ENCODE data around the gene IPO8.
A peak's percentile ranks its signal among the peaks of the same experiment; 100 is the strongest.

IPO8 gene

GRCh38 chr12:30695199-30696102 is at the start of gene IPO8:
Gene IPO8 (minus strand): TSS chr12:30695869. CDS start chr12:30695647, 222 bp downstream.
- POLR2A ChIA-PET: interaction anchor here (0.8 to 1.5 kb wide), 10 partner anchors 10 to 101 kb away, joined by 3 to 7 read pairs (median 4); partner anchors contain the start of gene CAPRIN2
- CTCF ChIA-PET: interaction anchor here (0.6 to 1.0 kb wide), 5 partner anchors 29 to 1924 kb away, joined by 3 to 4 read pairs (median 3); no protein-coding TSS in a partner anchor
- DNase-seq (ENCODE audit: extremely low spot score): peak; percentile 87
- no peak for TF ChIP-seq ARNT (IDR thresholded peaks at IDR 0.05)
- TF ChIP-seq FOXA1 (IDR thresholded peaks at IDR 0.05): no peak
- TF ChIP-seq ELF4 (IDR thresholded peaks at IDR 0.05): no peak
- no peak for TF ChIP-seq FOXK2 (IDR thresholded peaks at IDR 0.05)
- no peak for TF ChIP-seq BHLHE40 (IDR thresholded peaks at IDR 0.05; ENCODE audit: borderline replicate concordance)
- no peak for TF ChIP-seq CTBP1 (IDR thresholded peaks at IDR 0.05; ENCODE audit: borderline replicate concordance)
- TF ChIP-seq SP1 (IDR thresholded peaks at IDR 0.05): no peak
- no peak for TF ChIP-seq ZNF384 (IDR thresholded peaks at IDR 0.05)
- peak; percentile 90 for TF ChIP-seq L3MBTL2 (conservative IDR thresholded peaks at IDR 0.05)
- no peak for TF ChIP-seq HDGF (IDR thresholded peaks at IDR 0.05; ENCODE audit: borderline replicate concordance)
- peak; percentile 56; the same call in 1 of the 2 replicates for TF ChIP-seq NFRKB (IDR thresholded peaks at IDR 0.05)

GRCh38 chr12:30744321-30744720 is 48.7 kb upstream of the IPO8 start:
- ChIA-PET CTCF (interaction anchor here (1.5 kb wide), 1 partner anchor 9 kb away, joined by 8 read pairs; no protein-coding TSS in a partner anchor), POLR2A (interaction anchor here (0.9 to 1.1 kb wide), 2 partner anchors 9 to 48 kb away, joined by 3 to 4 read pairs; no protein-coding TSS in a partner anchor)
- no peak for TF ChIP-seq NFRKB (IDR thresholded peaks at IDR 0.05)
- TF ChIP-seq TARDBP (IDR thresholded peaks at IDR 0.05): no peak
- DNase-seq (ENCODE audit: extremely low spot score): no peak

GRCh38 chr12:30740274-30740673 is 44.6 kb upstream of the IPO8 start:
- TF ChIP-seq HDGF (IDR thresholded peaks at IDR 0.05; ENCODE audit: borderline replicate concordance): no peak
- TF ChIP-seq L3MBTL2 (conservative IDR thresholded peaks at IDR 0.05): no peak
- no peak for TF ChIP-seq BHLHE40 (IDR thresholded peaks at IDR 0.05; ENCODE audit: borderline replicate concordance)
- TF ChIP-seq NFRKB (IDR thresholded peaks at IDR 0.05): no peak
- TF ChIP-seq, protein P1, sequence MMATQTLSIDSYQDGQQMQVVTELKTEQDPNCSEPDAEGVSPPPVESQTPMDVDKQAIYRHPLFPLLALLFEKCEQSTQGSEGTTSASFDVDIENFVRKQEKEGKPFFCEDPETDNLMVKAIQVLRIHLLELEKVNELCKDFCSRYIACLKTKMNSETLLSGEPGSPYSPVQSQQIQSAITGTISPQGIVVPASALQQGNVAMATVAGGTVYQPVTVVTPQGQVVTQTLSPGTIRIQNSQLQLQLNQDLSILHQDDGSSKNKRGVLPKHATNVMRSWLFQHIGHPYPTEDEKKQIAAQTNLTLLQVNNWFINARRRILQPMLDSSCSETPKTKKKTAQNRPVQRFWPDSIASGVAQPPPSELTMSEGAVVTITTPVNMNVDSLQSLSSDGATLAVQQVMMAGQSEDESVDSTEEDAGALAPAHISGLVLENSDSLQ (IDR thresholded peaks at IDR 0.05): no peak
- TF ChIP-seq ELF4 (IDR thresholded peaks at IDR 0.05): no peak
- no peak for TF ChIP-seq FOXA1 (IDR thresholded peaks at IDR 0.05)
- no peak for TF ChIP-seq FOXK2 (IDR thresholded peaks at IDR 0.05)
- TF ChIP-seq SP1 (IDR thresholded peaks at IDR 0.05): no peak
- no peak for TF ChIP-seq ARNT (IDR thresholded peaks at IDR 0.05)
- ChIA-PET POLR2A (no interaction called here), CTCF (no interaction called here)
- no peak for DNase-seq (ENCODE audit: extremely low spot score)

DNA sequence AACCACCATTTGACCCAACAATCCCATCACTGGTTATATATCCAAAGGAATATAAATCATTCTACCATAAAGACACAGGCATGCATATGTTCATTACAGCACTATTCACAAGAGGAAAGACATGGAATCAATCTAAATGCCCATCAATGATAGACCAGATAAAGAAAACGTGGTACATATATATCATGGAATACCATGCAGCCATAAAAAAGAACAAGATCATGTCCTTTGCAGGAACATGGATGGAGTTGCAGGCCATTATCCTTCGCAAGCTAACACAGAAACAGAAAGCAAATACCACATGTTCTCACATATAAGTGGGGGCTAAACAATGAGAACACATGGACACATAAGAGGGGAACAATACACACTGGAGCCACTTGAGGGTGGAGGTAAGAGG is 43.4 kb upstream of the IPO8 start:
- ChIA-PET CTCF (no interaction called here), POLR2A (no interaction called here)
- TF ChIP-seq HDGF (IDR thresholded peaks at IDR 0.05; ENCODE audit: borderline replicate concordance): no peak
- no peak for TF ChIP-seq L3MBTL2 (conservative IDR thresholded peaks at IDR 0.05)
- TF ChIP-seq CTBP1 (IDR thresholded peaks at IDR 0.05; ENCODE audit: borderline replicate concordance): no peak
- no peak for TF ChIP-seq ARNT (IDR thresholded peaks at IDR 0.05)
- no peak for TF ChIP-seq FOXA1 (IDR thresholded peaks at IDR 0.05)
- no peak for TF ChIP-seq ZNF384 (IDR thresholded peaks at IDR 0.05)
- no peak for TF ChIP-seq FOXM1 (IDR thresholded peaks at IDR 0.05; ENCODE audit: borderline replicate concordance)
- TF ChIP-seq ELF4 (IDR thresholded peaks at IDR 0.05): no peak
- TF ChIP-seq SP1 (IDR thresholded peaks at IDR 0.05): no peak
- TF ChIP-seq FOXK2 (IDR thresholded peaks at IDR 0.05): no peak
- TF ChIP-seq, protein P1 (IDR thresholded peaks at IDR 0.05): no peak
- TF ChIP-seq NFRKB (IDR thresholded peaks at IDR 0.05): no peak
- no peak for TF ChIP-seq TARDBP (IDR thresholded peaks at IDR 0.05)
- TF ChIP-seq SUZ12 (IDR thresholded peaks at IDR 0.05): no peak
- no peak for TF ChIP-seq BHLHE40 (IDR thresholded peaks at IDR 0.05; ENCODE audit: borderline replicate concordance)
- no peak for TF ChIP-seq LEF1 (IDR thresholded peaks at IDR 0.05; ENCODE audit: borderline replicate concordance)
- no peak for DNase-seq (ENCODE audit: extremely low spot score)

- TF ChIP-seq HDGF (IDR thresholded peaks at IDR 0.05; ENCODE audit: borderline replicate concordance): no peak
- no peak for TF ChIP-seq FOXK2 (IDR thresholded peaks at IDR 0.05)
- no peak for TF ChIP-seq FOXA1 (IDR thresholded peaks at IDR 0.05)
- TF ChIP-seq ELF4 (IDR thresholded peaks at IDR 0.05): no peak
- TF ChIP-seq CTBP1 (IDR thresholded peaks at IDR 0.05; ENCODE audit: borderline replicate concordance): no peak
- no peak for TF ChIP-seq SP1 (IDR thresholded peaks at IDR 0.05)
- TF ChIP-seq FOXM1 (IDR thresholded peaks at IDR 0.05; ENCODE audit: borderline replicate concordance): no peak
- TF ChIP-seq ARNT (IDR thresholded peaks at IDR 0.05): no peak
- TF ChIP-seq, protein P1 (IDR thresholded peaks at IDR 0.05): no peak
- TF ChIP-seq L3MBTL2 (conservative IDR thresholded peaks at IDR 0.05): no peak
- TF ChIP-seq ZNF384 (IDR thresholded peaks at IDR 0.05): no peak
- no peak for TF ChIP-seq BHLHE40 (IDR thresholded peaks at IDR 0.05; ENCODE audit: borderline replicate concordance)
- no peak for TF ChIP-seq TARDBP (IDR thresholded peaks at IDR 0.05)
- TF ChIP-seq LEF1 (IDR thresholded peaks at IDR 0.05; ENCODE audit: borderline replicate concordance): no peak
- TF ChIP-seq NFRKB (IDR thresholded peaks at IDR 0.05): no peak
- TF ChIP-seq SUZ12 (IDR thresholded peaks at IDR 0.05): no peak
- ChIA-PET CTCF (no interaction called here), POLR2A (no interaction called here)
- no peak for DNase-seq (ENCODE audit: extremely low spot score)
Measured at GRCh38 chr12:30732954-30733637, 37.4 kb upstream of the IPO8 start.
